Gastroesophageal sphincter (tissue), 3 donors: ENCODE measurements around the gene PURA.

Experiments used
- CTCF ChIP-seq, 4 experiments: fragments of 200-600 bp in 2 of 4; fragments of 450-650 bp in 2 of 4; sonication (generic) in 1 of 4; IDR thresholded peaks; one replicate each; pipeline ENCODE4 v1.5.1; 2017 to 2019; ENCODE audit warnings: antibody characterized with exemption in 4 of 4, mild to moderate bottlenecking in 2 of 4, moderate library complexity in 2 of 4
- EP300 ChIP-seq: sonication (generic); formaldehyde crosslinking; IDR thresholded peaks from one replicate; pipeline ENCODE4 v1.6.1; 2017; ENCODE audit warnings: antibody characterized with exemption, mild to moderate bottlenecking
- POLR2A ChIP-seq, 2 donors: fragments of 450-650 bp; IDR thresholded peaks; one replicate each; pipeline ENCODE4 v1.6.1; 2017; ENCODE audit warnings: antibody characterized with exemption in 2 of 2, mild to moderate bottlenecking in 2 of 2, moderate library complexity in 1 of 2
- POLR2AphosphoS5 ChIP-seq: sonication (generic); formaldehyde crosslinking; IDR thresholded peaks from one replicate; pipeline ENCODE4 v1.6.1; 2017; ENCODE audit warnings: antibody characterized with exemption

GRCh38 chr5:140165923-140166270, 52.0 kb downstream of the PURA start:
- no peak for TF ChIP-seq CTCF (IDR thresholded peaks at IDR 0.05)
- no peak for TF ChIP-seq EP300
- TF ChIP-seq POLR2A (IDR thresholded peaks at IDR 0.05), result no peak
- TF ChIP-seq POLR2AphosphoS5, result no peak
